ENCODE results near the gene SYNGR2.

SYNGR2 gene

GRCh38 chr17:78197147-78197832 is 28.9 kb downstream of the SYNGR2 start:
- no peak for TF ChIP-seq CTCF (IDR thresholded peaks at IDR 0.05; ENCODE audit: low read depth, low read length)
- no peak for DNase-seq (ENCODE audit: low read depth in 2 of 2)
- H3K4me3 ChIP-seq (replicated peaks in 1 of 2; ENCODE audit: low read depth in 2 of 2, low read length in 2 of 2): no peak overlapping the region

- no peak overlapping the region for H3K4me3 ChIP-seq (replicated peaks in 1 of 2; ENCODE audit: low read depth in 2 of 2, low read length in 2 of 2)
- no peak for TF ChIP-seq CTCF (IDR thresholded peaks at IDR 0.05; ENCODE audit: low read depth, low read length)
- DNase-seq (ENCODE audit: low read depth in 2 of 2): no peak
Observed at GRCh38 chr17:78200451-78200850, 32.1 kb downstream of the SYNGR2 start.

GRCh38 chr17:78202666-78203065 is 34.3 kb downstream of the SYNGR2 start:
- no peak for TF ChIP-seq CTCF (IDR thresholded peaks at IDR 0.05; ENCODE audit: low read depth, low read length)
- DNase-seq (ENCODE audit: low read depth in 2 of 2): no peak
- no peak overlapping the region for H3K4me3 ChIP-seq (replicated peaks in 1 of 2; ENCODE audit: low read depth in 2 of 2, low read length in 2 of 2)

- DNase-seq (ENCODE audit: low read depth in 2 of 2): no peak
- no peak overlapping the region for H3K4me3 ChIP-seq (replicated peaks in 1 of 2; ENCODE audit: low read depth in 2 of 2, low read length in 2 of 2)
- TF ChIP-seq CTCF (IDR thresholded peaks at IDR 0.05; ENCODE audit: low read depth, low read length): no peak
Observed at GRCh38 chr17:78204387-78205123, 36.2 kb downstream of the SYNGR2 start.

GRCh38 chr17:78205124-78205775 is 36.9 kb downstream of the SYNGR2 start:
- no peak for DNase-seq (ENCODE audit: low read depth in 2 of 2)
- H3K4me3 ChIP-seq (replicated peaks in 1 of 2; ENCODE audit: low read depth in 2 of 2, low read length in 2 of 2): no peak overlapping the region
- TF ChIP-seq CTCF (IDR thresholded peaks at IDR 0.05; ENCODE audit: low read depth, low read length): no peak

GRCh38 chr17:78206298-78206697 is 37.9 kb downstream of the SYNGR2 start:
- DNase-seq (ENCODE audit: low read depth in 2 of 2): no peak
- TF ChIP-seq CTCF (IDR thresholded peaks at IDR 0.05; ENCODE audit: low read depth, low read length): no peak
- H3K4me3 ChIP-seq (replicated peaks in 1 of 2; ENCODE audit: low read depth in 2 of 2, low read length in 2 of 2): no peak overlapping the region
